Stimulated activated CD8-positive, alpha-beta memory T cell treated with anti-CD3 and anti-CD28 coated beads, Interleukin-4, amount 100 ng/mL, for 4 hours (primary cell): ENCODE data around the gene ZDHHC3.
"Not testable (repeated sequence)": the region's sequence is repeated elsewhere in the genome, so short reads cannot be mapped to it uniquely, and the experiment has no call there.

Experiments
- DNase-seq, 2 donors: peaks; one replicate each; pipeline ENCODE4 v3.0.0-alpha.2; 2020; ENCODE audit warnings: low read depth in 2 of 2, low spot score in 1 of 2

ZDHHC3 gene

GRCh38 chr3:44996556-44996969 lies 20.6 kb upstream of the ZDHHC3 start:
- DNase-seq: no peak

GRCh38 chr3:44995142-44995770 lies 19.3 kb upstream of the ZDHHC3 start:
- no peak for DNase-seq

DNA sequence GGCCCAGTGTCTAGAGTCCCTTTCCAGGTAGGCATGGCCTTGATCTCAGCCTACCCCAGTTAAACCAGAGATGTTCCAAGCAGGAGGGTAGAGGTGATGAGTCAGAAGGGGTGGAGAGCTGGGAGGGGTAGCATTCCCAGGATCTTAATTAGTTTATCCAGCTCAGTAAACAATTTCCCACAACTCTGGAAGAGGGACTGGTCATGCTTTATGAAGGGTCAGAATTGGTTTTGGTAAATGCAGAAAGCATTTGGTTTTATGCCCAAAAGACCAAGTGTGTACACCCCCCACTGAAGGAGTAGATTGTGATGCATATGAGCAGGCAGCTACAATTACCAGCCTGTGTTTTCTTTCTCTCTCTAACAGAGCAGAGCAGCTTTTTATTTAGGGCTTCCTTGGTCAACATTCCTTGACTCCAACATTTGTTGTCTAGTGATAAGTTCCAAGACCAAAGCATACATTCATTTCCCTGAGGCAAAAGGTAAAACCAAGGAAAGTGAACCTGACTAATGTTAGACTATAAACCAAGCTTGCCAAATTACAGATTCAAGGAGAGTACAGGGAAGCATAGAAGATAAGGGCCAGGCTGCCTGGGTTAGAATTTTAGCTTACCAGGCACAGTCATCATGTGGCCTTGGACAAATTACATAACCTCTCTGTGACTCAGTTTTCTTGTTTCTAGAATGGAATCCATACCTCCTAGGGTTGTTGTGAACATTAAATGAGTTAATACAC lies 17.7 kb upstream of the ZDHHC3 start:
- DNase-seq: no peak

DNA sequence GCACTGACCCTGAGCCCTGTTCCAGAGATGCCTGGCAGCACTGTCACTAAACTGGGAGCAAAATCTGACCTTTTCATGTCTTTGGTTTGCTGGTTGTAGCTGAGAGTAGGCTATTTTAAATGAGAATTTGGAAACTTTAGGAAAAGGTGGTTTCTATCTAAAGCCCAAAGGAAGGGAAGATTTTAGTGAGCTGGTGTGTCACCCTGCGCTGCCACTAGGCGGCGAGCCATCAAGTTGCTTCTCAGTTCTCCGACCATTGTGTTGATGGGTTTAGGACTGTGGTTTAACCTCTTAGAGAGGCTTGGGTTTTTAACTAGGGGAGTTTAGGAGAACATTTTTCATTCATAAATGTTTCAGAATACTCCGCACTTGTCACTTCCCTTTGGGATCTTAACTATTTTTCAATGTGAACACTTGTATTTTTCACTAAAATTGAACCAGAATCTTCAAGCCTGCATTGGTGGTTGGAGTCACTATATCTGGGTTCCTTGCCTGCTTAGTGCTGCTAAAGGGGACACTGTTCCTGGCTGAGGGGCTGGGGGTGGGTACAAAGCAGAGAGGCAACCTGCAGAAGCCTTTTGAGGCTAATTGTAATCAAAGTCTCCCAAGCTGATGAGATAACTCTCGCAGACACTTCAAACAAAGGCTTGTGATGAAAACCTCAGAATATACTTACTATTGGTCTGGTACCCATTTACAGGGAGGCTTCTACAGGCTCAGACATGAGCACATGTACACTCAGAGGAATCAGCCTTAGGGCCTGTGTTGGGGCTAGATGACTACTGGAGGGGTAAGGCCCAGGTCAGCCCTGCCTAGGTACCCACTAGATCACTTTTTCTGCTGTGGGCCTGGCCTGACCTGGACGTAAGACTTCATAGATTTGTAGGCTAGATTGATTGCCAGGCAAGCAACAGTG lies 16.8 kb upstream of the ZDHHC3 start:
- no peak for DNase-seq

DNA sequence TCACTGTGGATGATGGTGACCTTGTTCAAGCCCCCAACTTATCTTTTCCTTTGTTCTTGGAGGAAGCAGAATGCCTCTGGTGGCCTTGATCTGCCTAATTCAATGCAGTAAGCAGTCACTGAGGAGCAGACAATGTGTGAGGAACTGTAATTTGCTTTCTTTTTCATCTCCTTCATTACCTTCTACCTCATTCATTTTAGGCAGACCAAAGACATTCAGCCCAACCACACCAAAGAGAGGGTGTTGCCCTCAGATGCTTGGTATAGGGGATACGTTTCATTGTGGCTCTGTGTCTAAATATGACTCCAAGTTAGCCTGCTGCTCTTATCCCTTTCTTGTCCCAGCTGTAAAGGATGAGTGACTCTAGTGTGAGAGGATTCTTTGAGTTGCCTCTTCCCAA lies 15.4 kb upstream of the ZDHHC3 start:
- no peak for DNase-seq

- no peak for DNase-seq
Measured at GRCh38 chr3:44989636-44990373, 13.8 kb upstream of the ZDHHC3 start.

DNA sequence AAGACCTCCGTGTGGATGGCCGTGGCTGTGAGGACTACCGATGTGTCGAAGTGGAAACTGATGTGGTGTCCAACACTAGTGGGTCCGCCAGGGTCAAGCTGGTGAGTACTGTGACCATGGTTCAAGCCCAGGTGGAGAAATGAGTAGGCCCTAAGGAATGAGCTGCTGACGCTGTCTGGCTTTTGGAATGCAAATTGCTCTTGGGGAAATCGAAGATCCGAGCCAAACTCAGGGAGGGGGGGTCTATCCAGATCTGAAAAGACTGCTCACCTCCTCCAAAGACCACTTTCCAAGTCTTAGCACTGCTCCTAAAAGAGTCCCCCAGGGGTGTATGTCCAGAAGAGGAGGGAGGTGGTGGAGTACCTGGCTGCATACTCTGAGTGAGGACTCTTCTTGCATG lies 13.2 kb upstream of the ZDHHC3 start:
- no peak for DNase-seq

GRCh38 chr3:44988073-44988472 lies 12.1 kb upstream of the ZDHHC3 start:
- DNase-seq: no peak

GRCh38 chr3:44987332-44987731 lies 11.4 kb upstream of the ZDHHC3 start:
- DNase-seq: no peak

DNA sequence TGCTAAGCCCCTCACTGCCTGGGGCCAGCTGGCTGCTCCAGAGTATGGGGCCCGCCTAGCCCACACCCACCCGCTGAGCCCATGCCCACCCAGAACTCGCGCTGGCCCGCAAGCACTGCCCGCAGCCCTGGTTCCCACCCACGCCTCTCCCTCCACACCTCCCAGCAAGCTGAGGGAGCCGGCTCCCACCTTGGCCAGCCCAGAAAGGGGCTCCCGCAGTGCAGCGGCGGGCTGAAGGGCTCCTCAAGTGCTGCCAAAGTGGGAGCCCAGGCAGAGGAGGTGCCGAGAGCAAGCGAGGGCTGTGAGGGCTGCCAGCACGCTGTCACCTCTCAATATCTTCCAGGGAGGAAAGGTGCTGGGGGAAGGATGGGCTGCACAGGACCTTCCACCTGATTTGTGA lies 10.4 kb upstream of the ZDHHC3 start:
- DNase-seq: not testable (repeated sequence)

GRCh38 chr3:44984335-44984734 lies 8.4 kb upstream of the ZDHHC3 start:
- DNase-seq: no peak

GRCh38 chr3:44983484-44983941 lies 7.5 kb upstream of the ZDHHC3 start:
- DNase-seq: no peak

- DNase-seq: no peak
Measured at GRCh38 chr3:44982817-44983216, 6.8 kb upstream of the ZDHHC3 start.

- DNase-seq: no peak
Measured at GRCh38 chr3:44981751-44982150, 5.8 kb upstream of the ZDHHC3 start.

DNA sequence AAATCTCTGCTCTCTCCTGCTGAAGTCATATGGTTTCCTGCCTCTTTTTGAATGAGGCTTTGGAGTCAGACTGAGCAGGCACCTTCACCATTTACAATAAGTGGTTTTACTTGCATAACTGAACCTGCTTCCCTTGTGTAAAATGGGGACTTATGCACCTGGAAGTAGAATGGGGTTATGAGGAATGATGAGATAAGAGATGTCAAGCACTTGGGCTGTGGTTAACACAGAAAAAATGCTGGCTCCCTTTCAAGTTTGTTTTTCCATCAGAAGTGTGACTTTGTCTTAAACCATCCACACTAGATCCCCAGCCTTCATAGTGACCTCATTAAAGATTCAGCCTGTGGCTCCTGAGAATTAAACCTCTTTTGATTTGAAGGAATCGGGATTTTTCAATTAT lies 5.2 kb upstream of the ZDHHC3 start:
- no peak for DNase-seq

DNA sequence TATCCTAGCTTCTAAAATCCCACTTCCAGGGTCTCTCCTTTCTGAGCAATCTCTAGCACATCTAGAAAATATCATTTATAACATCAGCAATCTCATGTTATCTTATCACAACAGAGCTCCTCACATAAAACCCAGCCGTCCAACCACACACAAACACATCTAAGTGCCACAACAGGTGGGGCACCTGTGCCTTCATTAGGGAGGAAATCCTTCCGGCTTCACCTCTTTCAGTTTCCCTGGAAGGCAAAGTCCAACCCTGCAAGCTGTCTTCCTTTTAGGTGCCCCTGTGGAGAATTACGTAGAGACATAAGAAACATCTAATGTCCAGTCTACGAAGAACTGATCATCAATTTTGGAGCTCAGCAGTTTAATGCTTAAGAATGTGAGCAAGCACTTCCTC lies 1.6 kb downstream of the ZDHHC3 start:
- no peak for DNase-seq

DNA sequence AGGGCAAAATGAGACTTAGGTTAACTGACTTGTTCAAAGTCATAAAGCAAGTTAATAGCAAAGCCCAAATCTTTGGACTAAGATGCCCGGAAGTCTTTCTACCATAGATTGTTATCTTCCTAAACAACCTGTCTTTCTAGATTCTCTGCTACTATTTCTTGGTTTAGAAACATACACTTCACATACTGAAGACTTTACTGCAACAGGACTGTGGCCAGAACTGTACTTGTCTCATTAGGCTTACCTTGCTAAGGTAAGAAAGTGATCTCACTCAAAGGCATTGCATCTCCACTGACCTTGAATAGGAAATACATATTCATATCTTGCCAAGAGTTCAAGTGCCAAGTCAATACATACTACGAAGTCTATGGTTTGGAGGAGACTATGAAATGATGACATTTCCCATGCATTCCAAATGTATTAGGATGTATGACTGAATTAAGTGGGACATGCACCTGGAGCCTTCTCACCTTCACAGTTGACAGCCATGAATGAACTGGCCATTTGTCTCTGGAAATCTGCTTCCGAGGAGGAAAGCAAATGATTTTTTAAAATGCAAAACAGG lies 5.0 kb downstream of the ZDHHC3 start:
- DNase-seq: no peak

DNA sequence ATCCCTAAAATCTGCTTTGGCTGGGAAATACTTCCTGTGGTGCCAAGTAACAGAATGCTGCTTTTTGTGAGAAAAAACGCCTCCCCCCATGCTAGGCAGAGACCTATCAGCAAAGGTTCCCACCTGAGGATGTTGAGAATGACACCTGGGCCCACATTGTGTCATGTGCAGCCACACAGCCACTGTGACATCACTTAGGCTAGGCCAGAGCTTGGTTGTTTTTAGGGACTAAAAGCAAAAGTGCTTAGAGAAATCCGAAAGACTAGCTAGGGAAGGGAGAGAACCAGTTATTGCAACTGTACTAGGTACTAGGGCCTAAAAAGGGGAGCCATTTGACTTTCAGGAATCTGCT lies 6.2 kb downstream of the ZDHHC3 start:
- no peak for DNase-seq

- no peak for DNase-seq
Measured at GRCh38 chr3:44969154-44969827, 6.7 kb downstream of the ZDHHC3 start.

DNA sequence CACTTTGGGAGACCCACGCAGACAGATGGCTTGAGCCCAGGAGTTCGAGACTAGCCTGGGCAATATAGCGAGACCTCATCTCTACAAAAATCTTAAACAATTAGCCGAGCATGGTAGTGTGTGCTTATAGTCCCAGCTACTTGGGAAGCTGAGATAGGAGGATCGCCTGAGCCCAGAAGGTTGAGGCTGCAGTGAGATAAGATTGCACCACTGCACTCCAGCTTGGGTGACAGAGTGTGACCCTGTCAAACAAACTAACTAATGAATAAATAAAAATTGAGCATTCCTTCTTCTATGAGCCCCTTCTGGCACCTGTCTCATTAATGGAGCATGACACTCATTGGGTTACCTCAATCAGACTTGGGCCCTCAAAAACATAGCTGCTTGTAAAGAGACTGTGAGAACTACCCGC lies 7.5 kb downstream of the ZDHHC3 start:
- DNase-seq: no peak
